Panc1 (cell line): ENCODE results near the gene CNTLN.

ENCODE experiments used
- TF ChIP-seq, protein P1 (sequence below): fragments of 450-650 bp; IDR thresholded peaks from 2 replicates; pipeline ENCODE4 v1.5.1; 2017; ENCODE audit warnings: mild to moderate bottlenecking
- TF ChIP-seq, protein P2 (sequence below), 2 experiments: IDR thresholded peaks; 2 replicates each; pipeline ENCODE4 v1.6.1; 2011 to 2012; ENCODE audit warnings: low read depth in 2 of 2, control low read depth in 1 of 2, low read length in 1 of 2, mild to moderate bottlenecking in 1 of 2, moderate library complexity in 1 of 2; ENCODE audit not compliant: insufficient read depth in 1 of 2

DNA sequence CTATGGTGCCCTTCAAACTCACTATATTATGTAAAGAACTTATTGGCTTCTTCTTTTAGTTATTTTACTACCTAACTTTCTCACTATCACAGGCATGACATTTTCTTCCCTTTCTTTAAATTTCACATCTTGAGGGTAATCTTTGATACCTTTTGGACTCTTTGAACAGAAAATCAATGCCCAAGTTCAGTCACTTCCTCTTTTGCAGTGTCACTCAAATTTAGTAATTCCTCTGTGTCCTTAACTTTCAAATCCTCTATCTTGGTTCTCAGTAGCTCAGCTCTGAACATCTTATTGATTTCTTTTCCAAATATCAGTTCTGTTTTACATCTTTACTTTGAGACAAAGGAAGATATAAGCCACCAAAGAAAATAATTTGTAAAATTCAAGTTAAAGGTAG lies 25.5 kb downstream of the CNTLN start:
- TF ChIP-seq, protein P1, sequence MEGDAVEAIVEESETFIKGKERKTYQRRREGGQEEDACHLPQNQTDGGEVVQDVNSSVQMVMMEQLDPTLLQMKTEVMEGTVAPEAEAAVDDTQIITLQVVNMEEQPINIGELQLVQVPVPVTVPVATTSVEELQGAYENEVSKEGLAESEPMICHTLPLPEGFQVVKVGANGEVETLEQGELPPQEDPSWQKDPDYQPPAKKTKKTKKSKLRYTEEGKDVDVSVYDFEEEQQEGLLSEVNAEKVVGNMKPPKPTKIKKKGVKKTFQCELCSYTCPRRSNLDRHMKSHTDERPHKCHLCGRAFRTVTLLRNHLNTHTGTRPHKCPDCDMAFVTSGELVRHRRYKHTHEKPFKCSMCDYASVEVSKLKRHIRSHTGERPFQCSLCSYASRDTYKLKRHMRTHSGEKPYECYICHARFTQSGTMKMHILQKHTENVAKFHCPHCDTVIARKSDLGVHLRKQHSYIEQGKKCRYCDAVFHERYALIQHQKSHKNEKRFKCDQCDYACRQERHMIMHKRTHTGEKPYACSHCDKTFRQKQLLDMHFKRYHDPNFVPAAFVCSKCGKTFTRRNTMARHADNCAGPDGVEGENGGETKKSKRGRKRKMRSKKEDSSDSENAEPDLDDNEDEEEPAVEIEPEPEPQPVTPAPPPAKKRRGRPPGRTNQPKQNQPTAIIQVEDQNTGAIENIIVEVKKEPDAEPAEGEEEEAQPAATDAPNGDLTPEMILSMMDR: no peak
- TF ChIP-seq, protein P2, sequence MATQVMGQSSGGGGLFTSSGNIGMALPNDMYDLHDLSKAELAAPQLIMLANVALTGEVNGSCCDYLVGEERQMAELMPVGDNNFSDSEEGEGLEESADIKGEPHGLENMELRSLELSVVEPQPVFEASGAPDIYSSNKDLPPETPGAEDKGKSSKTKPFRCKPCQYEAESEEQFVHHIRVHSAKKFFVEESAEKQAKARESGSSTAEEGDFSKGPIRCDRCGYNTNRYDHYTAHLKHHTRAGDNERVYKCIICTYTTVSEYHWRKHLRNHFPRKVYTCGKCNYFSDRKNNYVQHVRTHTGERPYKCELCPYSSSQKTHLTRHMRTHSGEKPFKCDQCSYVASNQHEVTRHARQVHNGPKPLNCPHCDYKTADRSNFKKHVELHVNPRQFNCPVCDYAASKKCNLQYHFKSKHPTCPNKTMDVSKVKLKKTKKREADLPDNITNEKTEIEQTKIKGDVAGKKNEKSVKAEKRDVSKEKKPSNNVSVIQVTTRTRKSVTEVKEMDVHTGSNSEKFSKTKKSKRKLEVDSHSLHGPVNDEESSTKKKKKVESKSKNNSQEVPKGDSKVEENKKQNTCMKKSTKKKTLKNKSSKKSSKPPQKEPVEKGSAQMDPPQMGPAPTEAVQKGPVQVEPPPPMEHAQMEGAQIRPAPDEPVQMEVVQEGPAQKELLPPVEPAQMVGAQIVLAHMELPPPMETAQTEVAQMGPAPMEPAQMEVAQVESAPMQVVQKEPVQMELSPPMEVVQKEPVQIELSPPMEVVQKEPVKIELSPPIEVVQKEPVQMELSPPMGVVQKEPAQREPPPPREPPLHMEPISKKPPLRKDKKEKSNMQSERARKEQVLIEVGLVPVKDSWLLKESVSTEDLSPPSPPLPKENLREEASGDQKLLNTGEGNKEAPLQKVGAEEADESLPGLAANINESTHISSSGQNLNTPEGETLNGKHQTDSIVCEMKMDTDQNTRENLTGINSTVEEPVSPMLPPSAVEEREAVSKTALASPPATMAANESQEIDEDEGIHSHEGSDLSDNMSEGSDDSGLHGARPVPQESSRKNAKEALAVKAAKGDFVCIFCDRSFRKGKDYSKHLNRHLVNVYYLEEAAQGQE (IDR thresholded peaks at IDR 0.05; ENCODE audit: insufficient read depth in 1 of 2, low read depth in 2 of 2, low read length in 1 of 2): no peak
